Hindlimb muscle (tissue), 1 donor: ENCODE measurements around the gene TNNT3. TPM values are rescaled to one million over a fixed set of nuclear protein-coding genes. Genes with fewer than 3 reads are reported as not detected.
"Not testable (repeated sequence)": the region's sequence is repeated elsewhere in the genome, so short reads cannot be mapped to it uniquely, and the experiment has no call there.

Experiments used
- DNase-seq: peaks from one replicate; pipeline ENCODE4 v3.0.0-alpha.2; 2013
- polyA plus RNA-seq: library from polyadenylated mRNA; unstranded; fragments of 120-200 nt; gene quantifications from one replicate; pipeline ENCODE4 v1.2.1, GENCODE V29; 2013; ENCODE audit not compliant: insufficient read length

The TNNT3 gene
- 8,959 TPM for polyA plus RNA-seq

DNA sequence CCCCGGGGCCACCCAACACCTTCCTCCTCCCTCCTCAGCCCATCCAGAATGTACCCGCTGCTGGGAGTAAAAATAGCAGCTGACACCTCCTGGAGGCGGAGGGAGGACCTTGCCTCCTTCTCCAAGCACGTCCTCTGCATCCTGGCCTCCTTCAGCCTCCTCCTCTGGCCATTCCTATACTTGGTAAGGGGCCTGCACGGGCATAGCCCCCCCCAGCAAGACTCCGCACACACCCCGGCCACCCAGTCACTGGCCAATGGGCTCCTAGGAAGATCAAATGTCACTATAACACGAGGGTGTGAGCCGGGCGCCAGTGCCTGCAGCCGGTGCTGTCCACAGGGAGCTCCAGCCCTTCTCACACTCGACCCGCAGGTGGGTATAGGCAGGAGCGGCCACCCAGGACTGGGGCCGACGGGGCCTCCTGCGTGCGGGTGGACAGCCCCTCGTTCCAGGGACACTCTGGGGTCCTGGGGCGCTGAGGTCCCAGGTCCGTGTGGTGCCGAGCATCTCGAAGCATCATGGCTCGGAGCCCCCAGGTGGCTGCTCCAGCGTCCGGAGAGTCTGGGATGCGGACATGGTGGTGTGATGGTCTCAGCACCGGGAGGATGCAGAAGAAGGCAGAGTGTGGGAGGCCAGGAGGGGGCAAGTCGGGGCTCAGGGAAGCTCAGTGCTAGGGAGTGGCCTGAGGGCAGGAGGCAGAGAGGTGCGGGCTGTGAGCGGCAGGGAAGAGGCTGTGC is at the start of gene TNNT3:
TSS of gene TNNT3 (plus strand) at position 313 of the 737 bp plus-strand sequence. CDS start 3,172 bp downstream, outside the sequence.
- DNase-seq: no peak

- DNase-seq: no peak
These were observed 49.2 kb upstream of the TNNT3 start for GRCh38 chr11:1870326-1870696.

GRCh38 chr11:1870721-1871466 is 48.6 kb upstream of the TNNT3 start:
- no peak for DNase-seq

GRCh38 chr11:1871531-1871930 is 48.0 kb upstream of the TNNT3 start:
- no peak for DNase-seq

GRCh38 chr11:1872267-1872985 is 47.1 kb upstream of the TNNT3 start:
- DNase-seq: no peak

GRCh38 chr11:1873048-1873812 is 46.3 kb upstream of the TNNT3 start:
- no peak for DNase-seq

GRCh38 chr11:1873813-1874150 is 45.7 kb upstream of the TNNT3 start:
- DNase-seq: not testable (repeated sequence)

DNA sequence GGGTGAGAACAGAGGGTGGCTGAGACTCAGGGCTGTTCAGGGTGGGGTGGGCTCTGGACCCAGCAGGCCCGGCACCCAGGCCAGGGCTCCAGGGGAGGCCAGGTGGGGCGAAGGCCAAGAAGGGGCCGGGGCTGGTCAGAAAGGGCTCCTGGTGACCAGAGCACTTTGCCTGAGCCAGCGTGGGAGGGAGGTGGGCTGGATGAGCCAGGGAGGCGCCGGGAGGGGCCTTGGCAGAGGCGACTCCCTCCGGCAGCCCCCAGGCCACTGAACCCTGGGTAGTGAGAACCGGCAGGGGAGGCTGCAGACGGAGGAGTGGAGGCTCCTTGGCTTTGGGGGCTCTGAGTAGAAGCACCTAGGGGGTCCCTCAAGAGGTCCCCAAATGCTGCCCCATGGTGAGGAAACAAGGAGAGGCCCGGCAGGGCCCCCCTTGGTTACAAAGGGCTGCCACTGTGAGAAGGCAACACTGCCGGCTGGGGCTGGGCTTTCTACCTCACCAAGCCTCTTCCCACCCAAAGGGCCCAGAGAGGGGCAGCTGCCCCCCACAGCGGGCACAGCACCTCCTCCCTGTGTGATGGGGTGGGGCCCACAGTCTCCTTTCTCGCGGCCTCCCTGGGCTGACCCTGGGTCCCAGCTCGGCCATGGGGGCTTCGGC is 44.9 kb upstream of the TNNT3 start:
- DNase-seq: not testable (repeated sequence)

- no peak for DNase-seq
These were observed 44.2 kb upstream of the TNNT3 start for GRCh38 chr11:1875093-1875850.

DNA sequence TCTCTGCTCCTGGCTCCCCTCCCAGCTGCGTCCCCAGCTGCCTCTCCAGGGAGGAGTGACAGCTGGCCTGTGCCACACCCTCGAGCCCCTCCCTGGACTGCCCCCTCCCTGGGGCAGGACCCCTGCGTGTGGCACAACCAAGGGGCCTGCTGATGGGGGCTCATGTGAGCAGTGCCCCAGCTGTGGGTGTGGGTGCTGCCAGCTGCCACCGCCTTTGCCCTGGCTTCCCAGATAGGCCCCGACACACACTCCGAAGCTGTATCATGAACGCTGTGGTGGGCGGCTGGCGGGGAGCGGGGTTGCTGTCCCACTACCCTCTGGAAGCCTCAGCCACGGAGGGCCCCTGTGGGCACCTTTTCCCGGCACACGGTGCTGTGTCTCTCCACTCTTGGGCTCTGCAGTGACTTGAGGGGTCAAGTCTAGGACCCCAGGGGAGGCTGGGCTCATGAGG is 43.6 kb upstream of the TNNT3 start:
- DNase-seq: not testable (repeated sequence)

- DNase-seq: no peak
These were observed 43.0 kb upstream of the TNNT3 start for GRCh38 chr11:1876361-1877063.

- no peak for DNase-seq
These were observed 42.0 kb upstream of the TNNT3 start for GRCh38 chr11:1877211-1878136.

DNA sequence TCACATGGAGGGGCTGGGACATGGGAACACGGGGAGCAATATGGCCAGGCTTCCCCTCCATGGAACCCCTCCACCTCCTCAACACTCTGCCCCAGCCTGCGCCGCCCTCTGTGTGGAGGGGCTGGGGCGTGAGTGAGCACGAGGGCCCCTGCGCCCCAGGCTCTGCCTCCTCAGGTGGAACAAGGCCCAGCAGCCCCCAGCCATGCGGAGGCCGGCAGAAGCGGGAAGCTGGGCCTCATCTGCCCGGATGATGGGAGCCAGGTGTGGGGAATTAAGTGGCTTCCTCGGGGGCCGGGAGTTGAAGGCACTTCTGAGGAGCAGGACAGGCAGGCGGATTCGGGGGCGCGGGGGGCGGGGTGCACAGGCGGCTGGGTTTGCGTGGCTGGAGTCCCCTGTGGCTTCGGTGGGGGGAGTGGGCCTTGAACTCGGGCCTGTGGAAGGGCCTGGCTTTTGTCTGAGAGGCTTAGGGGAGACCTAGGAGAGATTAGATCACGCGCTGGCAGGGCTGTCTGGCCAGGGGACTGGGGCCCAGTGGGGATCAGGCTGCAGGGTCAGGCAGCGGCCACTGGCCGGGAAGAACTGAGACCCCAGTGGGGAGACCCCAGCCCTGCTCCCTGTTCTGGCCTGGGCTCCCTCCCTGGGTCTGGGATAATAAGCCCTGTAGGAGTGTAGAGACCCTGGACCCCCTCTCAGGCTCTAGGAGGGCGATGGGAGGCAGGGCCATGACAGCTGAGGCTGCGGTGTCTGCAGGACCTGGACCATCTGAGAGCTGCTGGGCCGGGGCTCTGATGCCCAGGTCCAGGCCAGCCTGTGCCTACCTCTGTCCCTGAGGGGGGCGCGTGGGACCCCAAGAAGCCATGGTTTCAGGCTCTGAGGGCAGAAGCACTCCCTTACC is 41.1 kb upstream of the TNNT3 start:
- DNase-seq: peak; percentile 73

DNA sequence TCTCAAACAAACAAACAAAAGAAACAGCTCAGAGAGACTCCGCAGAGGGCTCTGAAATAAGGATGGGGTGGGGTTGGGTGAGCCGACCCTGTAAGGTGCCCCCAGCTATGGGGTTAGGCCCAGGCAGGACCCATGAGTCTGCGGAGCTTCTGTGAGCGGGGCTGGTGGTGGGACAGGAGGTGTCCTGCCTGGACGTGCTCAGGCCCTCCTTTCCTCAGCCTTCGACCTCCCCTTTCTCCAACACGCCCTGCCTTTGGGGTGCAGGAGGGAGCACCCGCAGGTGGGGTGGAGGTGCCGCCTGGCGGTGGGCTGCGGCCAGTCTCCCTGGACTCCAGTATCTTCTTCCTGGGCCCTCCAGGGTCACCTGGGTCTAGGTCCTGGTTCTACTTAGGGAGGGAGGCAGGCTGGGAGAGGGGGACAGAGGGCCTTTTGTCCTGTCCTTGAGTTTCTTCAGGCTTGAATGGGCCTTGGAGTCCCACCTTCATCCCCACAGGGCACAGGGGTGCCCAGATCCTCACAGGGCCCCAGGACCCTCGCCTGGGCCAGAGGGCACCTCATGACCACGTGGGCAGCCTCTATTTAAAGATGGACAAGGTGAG is 40.1 kb upstream of the TNNT3 start:
- no peak for DNase-seq

DNA sequence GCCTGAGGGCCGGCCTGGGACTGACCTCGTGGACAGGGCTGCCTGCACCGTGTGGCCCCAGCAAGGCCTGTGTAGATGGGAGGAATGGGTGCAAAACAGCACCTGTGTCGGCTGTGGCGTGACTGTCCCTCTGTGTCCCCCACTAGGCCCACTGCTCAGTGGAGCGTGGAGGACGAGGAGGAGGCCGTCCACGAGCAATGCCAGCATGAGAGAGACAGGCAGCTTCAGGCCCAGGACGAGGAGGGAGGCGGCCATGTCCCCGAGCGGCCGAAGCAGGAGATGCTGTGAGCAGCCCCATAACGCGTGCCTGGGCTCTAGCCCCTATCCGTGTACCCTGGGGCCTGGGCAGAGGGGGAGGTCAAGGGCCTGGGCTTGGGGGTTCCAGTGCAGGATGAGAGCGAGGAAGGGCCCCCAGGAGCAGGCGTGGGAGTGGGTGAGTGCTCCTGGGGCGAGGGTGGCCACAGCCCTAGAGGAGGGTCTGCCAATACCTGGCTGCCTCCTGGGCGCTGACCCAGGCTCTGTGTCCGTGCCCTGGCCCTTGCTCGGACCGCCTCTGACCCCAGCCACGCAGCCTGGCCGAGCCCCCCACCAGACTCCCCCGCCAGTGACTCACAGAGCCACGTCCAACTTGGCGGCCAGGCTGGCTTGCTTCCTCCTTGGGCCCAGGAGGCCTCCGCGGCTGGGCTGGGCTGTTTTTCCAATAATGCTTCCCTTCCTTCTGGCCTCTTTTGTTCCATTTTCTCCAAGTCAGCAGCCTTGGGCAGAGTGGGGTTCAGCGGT is 39.4 kb upstream of the TNNT3 start:
- DNase-seq: peak; percentile 85

- DNase-seq: no peak
These were observed 38.6 kb upstream of the TNNT3 start for GRCh38 chr11:1880746-1881441.
